ENCODE measurements around the gene C19orf81.

Gene C19orf81

GRCh38 chr19:50679177-50680125, 30.2 kb downstream of the C19orf81 start (continued):
- TF ChIP-seq ZNF311 (tag by site-specific recombination; IDR thresholded peaks at IDR 0.05; ENCODE audit: borderline replicate concordance), result 0 out of 2 replicates have a peak, but pooled peaks have one; percentile 83
- TF ChIP-seq ZNF138 (tag by site-specific recombination; IDR thresholded peaks at IDR 0.05; ENCODE audit: borderline replicate concordance), result 0 out of 2 replicates have a peak, but pooled peaks have one; percentile 55
- peak; percentile 68; the same call in 1 of the 2 replicates for TF ChIP-seq ZNF202 (tag by site-specific recombination; IDR thresholded peaks at IDR 0.05; ENCODE audit: borderline replicate concordance)
- TF ChIP-seq ZNF704 (tag by site-specific recombination; IDR thresholded peaks at IDR 0.05), result no peak

- CTCF ChIA-PET, result interaction anchor here (0.6 to 1.1 kb wide), 2 partner anchors 17 to 40 kb away, joined by 4 read pairs; no protein-coding TSS in a partner anchor
- no peak overlapping the region for H3K4me3 ChIP-seq (ENCODE audit: low read depth, low read length)
Observed at GRCh38 chr19:50686310-50687032, 37.2 kb downstream of the C19orf81 start.

GRCh38 chr19:50688766-50689165, 39.5 kb downstream of the C19orf81 start:
- POLR2A ChIA-PET, result no interaction called here
- CTCF ChIA-PET, result interaction anchor here (0.6 to 1.4 kb wide), 3 partner anchors 19 to 145 kb away, joined by 3 to 7 read pairs (median 3); no protein-coding TSS in a partner anchor
- H3K4me3 ChIP-seq (ENCODE audit: low read depth, low read length), result no peak overlapping the region
- TF ChIP-seq ZNF792 (tag by site-specific recombination; IDR thresholded peaks at IDR 0.05) (no peak), ZNF426 (tag by site-specific recombination; IDR thresholded peaks at IDR 0.05) (no peak), ZNF24 (tag by site-specific recombination; IDR thresholded peaks at IDR 0.05) (no peak), ZNF768 (tag by site-specific recombination; IDR thresholded peaks at IDR 0.05) (no peak), ZNF223 (tag by site-specific recombination; IDR thresholded peaks at IDR 0.05) (no peak), ZBTB21 (tag by site-specific recombination; IDR thresholded peaks at IDR 0.05) (no peak), ZSCAN30 (tag by site-specific recombination; IDR thresholded peaks at IDR 0.05) (no peak), ZNF521 (tag by site-specific recombination; IDR thresholded peaks at IDR 0.05) (no peak), ZNF112 (tag by site-specific recombination; IDR thresholded peaks at IDR 0.05) (no peak), ZNF132 (tag by site-specific recombination; IDR thresholded peaks at IDR 0.05; ENCODE audit: borderline replicate concordance) (no peak), REPIN1 (tag by site-specific recombination; IDR thresholded peaks at IDR 0.05; ENCODE audit: low read depth) (no peak), ZNF398 (tag by site-specific recombination; IDR thresholded peaks at IDR 0.05) (no peak), ZNF19 (tag by site-specific recombination; IDR thresholded peaks at IDR 0.05; ENCODE audit: low read depth) (no peak)

More at GRCh38 chr19:50686310-50687032, 37.2 kb downstream of the C19orf81 start:
- Histone ChIP-seq H3K4me1 (ENCODE audit: control insufficient read depth, insufficient read depth, low read length) (no peaks in the 10 kb centered on the region), H3K27ac (ENCODE audit: extremely low read depth, low read depth, low read length) (no peak overlapping the region), H3K9me3 (ENCODE audit: control insufficient read depth, insufficient read depth, low read depth, low read length) (no peaks in the 10 kb centered on the region), H3K36me3 (ENCODE audit: control insufficient read depth in 2 of 2, insufficient read depth in 1 of 2, low read length in 2 of 2) (no peaks in the 10 kb centered on the region)
- TF ChIP-seq REPIN1 (tag by site-specific recombination; IDR thresholded peaks at IDR 0.05; ENCODE audit: low read depth) (no peak), ZFHX2 (tag by site-specific recombination; conservative IDR thresholded peaks at IDR 0.05) (peak; percentile 40; the same call in 1 of the 2 replicates), KLF17 (tag by site-specific recombination; IDR thresholded peaks at IDR 0.05) (no peak), ZNF544 (tag by site-specific recombination; IDR thresholded peaks at IDR 0.05) (no peak), ZNF324 (tag by site-specific recombination; IDR thresholded peaks at IDR 0.05) (no peak), TCF7L2 (IDR thresholded peaks at IDR 0.05; ENCODE audit: borderline replicate concordance, low read depth, low read length) (no peak), KLF1 (tag by site-specific recombination; IDR thresholded peaks at IDR 0.05) (peak; percentile 59), ZNF514 (tag by site-specific recombination; IDR thresholded peaks at IDR 0.05) (no peak), ZNF571 (tag by site-specific recombination; IDR thresholded peaks at IDR 0.05) (no peak), KLF9 (tag by site-specific recombination; IDR thresholded peaks at IDR 0.05; ENCODE audit: low read depth) (peak; percentile 36), ZBTB44 (tag by site-specific recombination; IDR thresholded peaks at IDR 0.05) (no peak)
- POLR2A ChIA-PET, result no interaction called here

More at GRCh38 chr19:50688766-50689165, 39.5 kb downstream of the C19orf81 start:
- H3K36me3 ChIP-seq (ENCODE audit: control insufficient read depth in 2 of 2, insufficient read depth in 1 of 2, low read length in 2 of 2), result no peaks in the 10 kb centered on the region
- no peaks in the 10 kb centered on the region for H3K9me3 ChIP-seq (ENCODE audit: control insufficient read depth, insufficient read depth, low read depth, low read length)
- H3K27ac ChIP-seq (ENCODE audit: extremely low read depth, low read depth, low read length), result no peak overlapping the region
- no peaks in the 10 kb centered on the region for H3K4me1 ChIP-seq (ENCODE audit: control insufficient read depth, insufficient read depth, low read length)
